Skeletal muscle tissue (tissue), 4 donors: ENCODE results near the gene TNKS2. TPM values are rescaled to one million over a fixed set of nuclear protein-coding genes. Genes with fewer than 3 reads are reported as not detected.
A peak's percentile ranks its signal among the peaks of the same experiment; 100 is the strongest.
"Not testable (repeated sequence)": the region's sequence is repeated elsewhere in the genome, so short reads cannot be mapped to it uniquely, and the experiment has no call there.

Experiments
- H3K27ac ChIP-seq: one replicate; pipeline ENCODE4 v1.7.0; 2013; ENCODE audit warnings: mild to moderate bottlenecking, low read depth, low read length, inconsistent platforms
- H3K27me3 ChIP-seq, 3 donors: one replicate each; pipeline ENCODE4 v1.7.0; 2013; ENCODE audit warnings: low read length in 3 of 3; ENCODE audit not compliant: control insufficient read depth in 3 of 3, insufficient read depth in 3 of 3
- H3K36me3 ChIP-seq, 3 donors: one replicate each; pipeline ENCODE4 v1.7.0; 2013; ENCODE audit warnings: low read length in 3 of 3; ENCODE audit not compliant: control insufficient read depth in 3 of 3, insufficient read depth in 3 of 3
- H3K4me1 ChIP-seq, 3 donors: one replicate each; pipeline ENCODE4 v1.7.0; 2013; ENCODE audit warnings: low read length in 3 of 3, mild to moderate bottlenecking in 3 of 3; ENCODE audit not compliant: control insufficient read depth in 3 of 3, insufficient read depth in 3 of 3
- H3K4me3 ChIP-seq, 3 donors: one replicate each; pipeline ENCODE4 v1.7.0; 2013; ENCODE audit warnings: low read length in 3 of 3
- H3K9ac ChIP-seq, 3 donors: one replicate each; pipeline ENCODE4 v1.7.0; 2013; ENCODE audit warnings: low read length in 3 of 3, mild to moderate bottlenecking in 3 of 3, moderate library complexity in 2 of 3, low read depth in 1 of 3
- H3K9me3 ChIP-seq, 3 donors: one replicate each; pipeline ENCODE4 v1.7.0; 2013; ENCODE audit warnings: low read length in 3 of 3; ENCODE audit not compliant: control insufficient read depth in 3 of 3
- total RNA-seq: library from RNA; depleted of rRNA; stranded (reverse); fragments of >200 nt; gene quantifications from one replicate; pipeline ENCODE4 v1.2.3, GENCODE V29; 2014
- donor health status: Osteomylitis.

TNKS2 gene
- total RNA-seq: 41.2 TPM

- H3K27ac ChIP-seq: peak within 1 kb of the TSS; percentile 99
- no peaks in the 10 kb centered on the region for H3K9me3 ChIP-seq
- H3K36me3 ChIP-seq: peaks cover 0 to 7% (median 0%) of the 10 kb centered on the region in 3 donors
- H3K9ac ChIP-seq: peak within 1 kb of the TSS; percentile 97 to 98 (median 97)
- H3K4me1 ChIP-seq: peaks cover 7 to 37% (median 26%) of the 10 kb centered on the region in 3 donors
- H3K4me3 ChIP-seq: peak within 1 kb of the TSS; percentile 88 to 99 (median 89)
- H3K27me3 ChIP-seq: no peaks in the 10 kb centered on the region
These were observed at the start of gene TNKS2 for GRCh38 chr10:91797874-91798648. TNKS2 (plus strand) TSS chr10:91798426; CDS start chr10:91798691, 265 bp downstream.

GRCh38 chr10:91749592-91749991 is 48.6 kb upstream of the TNKS2 start:
- H3K4me1 ChIP-seq, H3K9me3 ChIP-seq, H3K9ac ChIP-seq, H3K27ac ChIP-seq, H3K27me3 ChIP-seq, H3K4me3 ChIP-seq, H3K36me3 ChIP-seq: not testable (repeated sequence)

- Histone ChIP-seq H3K36me3 (no peaks in the 10 kb centered on the region), H3K27ac (no peak overlapping the region), H3K9ac (no peak overlapping the region), H3K4me1 (no peaks in the 10 kb centered on the region), H3K4me3 (no peak overlapping the region), H3K9me3 (no peaks in the 10 kb centered on the region), H3K27me3 (no peaks in the 10 kb centered on the region)
These were observed 41.9 kb upstream of the TNKS2 start for GRCh38 chr10:91756286-91756685.

- H3K36me3 ChIP-seq: no peaks in the 10 kb centered on the region
- no peak overlapping the region for H3K4me3 ChIP-seq
- H3K27me3 ChIP-seq: no peaks in the 10 kb centered on the region
- H3K4me1 ChIP-seq: no peaks in the 10 kb centered on the region
- no peaks in the 10 kb centered on the region for H3K9me3 ChIP-seq
- no peak overlapping the region for H3K9ac ChIP-seq
- H3K27ac ChIP-seq: no peak overlapping the region
These were observed 39.7 kb upstream of the TNKS2 start for GRCh38 chr10:91758303-91759146.

GRCh38 chr10:91759581-91759986 is 38.6 kb upstream of the TNKS2 start:
- Histone ChIP-seq H3K27ac (no peak overlapping the region), H3K4me3 (no peak overlapping the region), H3K9ac (no peak overlapping the region), H3K36me3 (no peaks in the 10 kb centered on the region), H3K27me3 (no peaks in the 10 kb centered on the region), H3K9me3 (no peaks in the 10 kb centered on the region), H3K4me1 (no peaks in the 10 kb centered on the region)

- no peak overlapping the region for H3K27ac ChIP-seq
- H3K4me1 ChIP-seq: no peaks in the 10 kb centered on the region
- H3K27me3 ChIP-seq: no peaks in the 10 kb centered on the region
- H3K9me3 ChIP-seq: no peaks in the 10 kb centered on the region
- no peak overlapping the region for H3K9ac ChIP-seq
- no peaks in the 10 kb centered on the region for H3K36me3 ChIP-seq
- H3K4me3 ChIP-seq: no peak overlapping the region
These were observed 36.5 kb upstream of the TNKS2 start for GRCh38 chr10:91761721-91762120.

GRCh38 chr10:91762878-91763277 is 35.3 kb upstream of the TNKS2 start:
- Histone ChIP-seq H3K27me3 (no peaks in the 10 kb centered on the region), H3K4me3 (no peak overlapping the region), H3K9ac (no peak overlapping the region), H3K4me1 (no peaks in the 10 kb centered on the region), H3K36me3 (no peaks in the 10 kb centered on the region), H3K27ac (no peak overlapping the region), H3K9me3 (no peaks in the 10 kb centered on the region)

GRCh38 chr10:91766676-91767075 is 31.6 kb upstream of the TNKS2 start:
- no peaks in the 10 kb centered on the region for H3K36me3 ChIP-seq
- H3K9me3 ChIP-seq: no peaks in the 10 kb centered on the region
- H3K27ac ChIP-seq: no peak overlapping the region
- H3K27me3 ChIP-seq: no peaks in the 10 kb centered on the region
- H3K4me1 ChIP-seq: no peaks in the 10 kb centered on the region
- no peak overlapping the region for H3K9ac ChIP-seq
- no peak overlapping the region for H3K4me3 ChIP-seq

- no peak overlapping the region for H3K9ac ChIP-seq
These were observed 30.1 kb upstream of the TNKS2 start for GRCh38 chr10:91768123-91768522.

GRCh38 chr10:91771907-91772306 is 26.3 kb upstream of the TNKS2 start:
- Histone ChIP-seq H3K27me3 (no peaks in the 10 kb centered on the region), H3K4me1 (no peaks in the 10 kb centered on the region), H3K4me3 (no peak overlapping the region), H3K27ac (no peak overlapping the region), H3K36me3 (no peaks in the 10 kb centered on the region), H3K9me3 (no peaks in the 10 kb centered on the region), H3K9ac (no peak overlapping the region)

More at GRCh38 chr10:91768123-91768522, 30.1 kb upstream of the TNKS2 start:
- Histone ChIP-seq H3K27me3 (no peaks in the 10 kb centered on the region), H3K9me3 (no peaks in the 10 kb centered on the region), H3K36me3 (no peaks in the 10 kb centered on the region), H3K27ac (no peak overlapping the region), H3K4me3 (no peak overlapping the region), H3K4me1 (no peaks in the 10 kb centered on the region)
